Gastrocnemius medialis (tissue), 4 donors: ENCODE data around the gene PRKN. TPM values are rescaled to one million over a fixed set of nuclear protein-coding genes. Genes with fewer than 3 reads are reported as not detected.

ENCODE experiments used
- ATAC-seq, 2 donors: fragments of 150-250 bp; one replicate each; pipeline ENCODE4 v1.9.1; 2016
- DNase-seq, 2 donors: peaks; one replicate each; pipeline ENCODE4 v3.0.0-alpha.2; 2019
- H3K27ac ChIP-seq, 4 donors: fragments of 200-600 bp; sonication (generic); 1 replicate in 1 of 4; 2 replicates in 3 of 4; pipeline ENCODE4 v1.5.1; 2016 to 2018; ENCODE audit warnings: mild to moderate bottlenecking in 2 of 4, moderate library complexity in 1 of 4
- H3K27me3 ChIP-seq, 3 donors: fragments of 200-600 bp; sonication (generic) in 2 of 3; 1 replicate in 1 of 3; 2 replicates in 2 of 3; pipeline versions ENCODE4 v1.5.1 to v1.6.0; 2016 to 2019; ENCODE audit warnings: mild to moderate bottlenecking in 1 of 3, moderate library complexity in 1 of 3
- H3K36me3 ChIP-seq, 2 donors: fragments of 200-600 bp; sonication (generic) in 1 of 2; one replicate each; pipeline ENCODE4 v1.5.1; 2017 to 2018
- H3K4me1 ChIP-seq, 2 donors: fragments of 200-600 bp; sonication (generic) in 1 of 2; one replicate each; pipeline ENCODE4 v1.5.1; 2016 to 2017; ENCODE audit warnings: mild to moderate bottlenecking in 2 of 2
- H3K4me3 ChIP-seq, 4 donors: fragments of 200-600 bp; sonication (generic) in 3 of 4; 1 replicate in 1 of 4; 2 replicates in 3 of 4; pipeline ENCODE4 v1.5.1; 2016 to 2019; ENCODE audit warnings: mild to moderate bottlenecking in 2 of 4
- H3K9me3 ChIP-seq, 3 donors: fragments of 200-600 bp; sonication (generic) in 2 of 3; 1 replicate in 1 of 3; 2 replicates in 2 of 3; pipeline ENCODE4 v1.5.1; 2016 to 2019
- POLR2A ChIP-seq, 2 donors: fragments of 450-650 bp; IDR thresholded peaks; one replicate each; pipeline ENCODE4 v1.6.1; 2017; ENCODE audit warnings: antibody characterized with exemption in 2 of 2, mild to moderate bottlenecking in 2 of 2, moderate library complexity in 2 of 2
- in situ Hi-C, 4 donors: fragments of 200-750 bp; cut with MboI; loops; one replicate each; pipeline versions ENCODE4 v1.15.0 to v1.8.0; 2017; ENCODE audit warnings: low sequenced_read_pairs in 4 of 4
- intact Hi-C: fragments of 100-400 bp; cut with DNase I; formaldehyde crosslinking; loops from one replicate; pipeline ENCODE4 v1.15.1; 2023; ENCODE audit warnings: low total_unique reads
- total RNA-seq, 4 donors: library from RNA; depleted of rRNA; stranded (reverse); fragments of >200 nt; gene quantifications; one replicate each; pipeline versions ENCODE4 v1.1.0 to v1.2.3, GENCODE V29; 2016
- TF ChIP-seq, protein P1 (sequence below), 5 experiments: fragments of 450-650 bp in 3 of 5; fragments of 200-600 bp in 2 of 5; sonication (generic) in 2 of 5; IDR thresholded peaks in 4 of 5; conservative IDR thresholded peaks in 1 of 5; 1 replicate in 4 of 5; 2 replicates in 1 of 5; pipeline ENCODE4 v1.5.1; 2016 to 2019; ENCODE audit warnings: antibody characterized with exemption in 5 of 5, mild to moderate bottlenecking in 3 of 5, moderate library complexity in 3 of 5

Gene PRKN
- total RNA-seq, 4 donors from 2014 or later, result 8.4 to 21.6 (median 13.7) TPM

DNA sequence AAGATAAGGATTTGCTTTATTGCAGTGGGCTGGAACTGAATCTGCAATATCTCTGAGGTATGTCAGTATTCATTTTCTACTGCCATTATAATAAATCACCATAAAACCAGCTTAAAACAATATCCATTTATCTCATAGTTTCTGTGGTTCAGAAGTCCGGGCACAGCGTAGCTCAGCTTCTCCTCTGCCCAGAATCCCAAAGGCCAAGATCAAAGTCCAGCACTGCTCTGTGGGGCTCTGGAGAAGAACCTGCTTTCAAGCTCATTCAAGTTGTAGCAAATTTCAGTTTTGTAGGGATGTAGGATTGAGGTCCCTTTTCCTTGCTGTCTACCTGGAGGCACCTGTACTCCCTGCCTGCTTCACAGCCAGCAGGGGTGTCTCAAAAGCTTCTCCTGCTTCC is 1113.9 kb downstream of the PRKN start:
- Histone ChIP-seq H3K27ac (no peak overlapping the region), H3K27me3 (no peaks in the 10 kb centered on the region), H3K36me3 (no peaks in the 10 kb centered on the region), H3K4me1 (no peaks in the 10 kb centered on the region), H3K9me3 (no peaks in the 10 kb centered on the region), H3K4me3 (no peak overlapping the region)
- TF ChIP-seq, protein P1, sequence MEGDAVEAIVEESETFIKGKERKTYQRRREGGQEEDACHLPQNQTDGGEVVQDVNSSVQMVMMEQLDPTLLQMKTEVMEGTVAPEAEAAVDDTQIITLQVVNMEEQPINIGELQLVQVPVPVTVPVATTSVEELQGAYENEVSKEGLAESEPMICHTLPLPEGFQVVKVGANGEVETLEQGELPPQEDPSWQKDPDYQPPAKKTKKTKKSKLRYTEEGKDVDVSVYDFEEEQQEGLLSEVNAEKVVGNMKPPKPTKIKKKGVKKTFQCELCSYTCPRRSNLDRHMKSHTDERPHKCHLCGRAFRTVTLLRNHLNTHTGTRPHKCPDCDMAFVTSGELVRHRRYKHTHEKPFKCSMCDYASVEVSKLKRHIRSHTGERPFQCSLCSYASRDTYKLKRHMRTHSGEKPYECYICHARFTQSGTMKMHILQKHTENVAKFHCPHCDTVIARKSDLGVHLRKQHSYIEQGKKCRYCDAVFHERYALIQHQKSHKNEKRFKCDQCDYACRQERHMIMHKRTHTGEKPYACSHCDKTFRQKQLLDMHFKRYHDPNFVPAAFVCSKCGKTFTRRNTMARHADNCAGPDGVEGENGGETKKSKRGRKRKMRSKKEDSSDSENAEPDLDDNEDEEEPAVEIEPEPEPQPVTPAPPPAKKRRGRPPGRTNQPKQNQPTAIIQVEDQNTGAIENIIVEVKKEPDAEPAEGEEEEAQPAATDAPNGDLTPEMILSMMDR (IDR thresholded peaks at IDR 0.05 in 4 of 5, conservative IDR thresholded peaks at IDR 0.05 in 1 of 5), result no peak
- TF ChIP-seq POLR2A (IDR thresholded peaks at IDR 0.05), result no peak
- intact Hi-C loops, result no loop called here
- DNase-seq (no peak), ATAC-seq (no peak)
- in situ Hi-C loops, result no loop called here

DNA sequence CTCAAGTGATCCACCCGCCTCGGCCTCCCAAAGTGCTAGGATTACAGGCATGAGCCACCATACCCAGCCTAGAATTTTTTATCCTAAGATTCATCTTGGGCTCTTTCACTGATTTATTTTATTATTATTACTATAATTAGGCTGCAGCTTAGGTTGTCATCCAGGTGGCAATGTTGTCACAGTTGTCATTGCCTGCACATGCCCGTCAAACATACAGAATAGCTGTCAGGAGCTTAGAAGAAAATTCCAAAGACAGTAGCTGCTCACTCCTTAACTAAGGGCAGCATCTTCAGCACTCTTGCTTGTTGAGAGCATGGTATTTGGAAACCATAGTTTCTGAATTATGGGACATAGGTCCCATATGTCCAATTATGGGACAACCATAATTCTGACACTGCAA is 1118.8 kb downstream of the PRKN start:
- no peaks in the 10 kb centered on the region for H3K4me1 ChIP-seq
- no peaks in the 10 kb centered on the region for H3K9me3 ChIP-seq
- no peaks in the 10 kb centered on the region for H3K36me3 ChIP-seq
- no peak overlapping the region for H3K27ac ChIP-seq
- no peaks in the 10 kb centered on the region for H3K27me3 ChIP-seq
- TF ChIP-seq, protein P1 (IDR thresholded peaks at IDR 0.05 in 4 of 5, conservative IDR thresholded peaks at IDR 0.05 in 1 of 5), result no peak
- no peak for TF ChIP-seq POLR2A (IDR thresholded peaks at IDR 0.05)
- DNase-seq (no peak), ATAC-seq (no peak)
- intact Hi-C loops, result no loop called here
- H3K4me3 ChIP-seq, result no peak overlapping the region
- in situ Hi-C loops, result no loop called here

DNA sequence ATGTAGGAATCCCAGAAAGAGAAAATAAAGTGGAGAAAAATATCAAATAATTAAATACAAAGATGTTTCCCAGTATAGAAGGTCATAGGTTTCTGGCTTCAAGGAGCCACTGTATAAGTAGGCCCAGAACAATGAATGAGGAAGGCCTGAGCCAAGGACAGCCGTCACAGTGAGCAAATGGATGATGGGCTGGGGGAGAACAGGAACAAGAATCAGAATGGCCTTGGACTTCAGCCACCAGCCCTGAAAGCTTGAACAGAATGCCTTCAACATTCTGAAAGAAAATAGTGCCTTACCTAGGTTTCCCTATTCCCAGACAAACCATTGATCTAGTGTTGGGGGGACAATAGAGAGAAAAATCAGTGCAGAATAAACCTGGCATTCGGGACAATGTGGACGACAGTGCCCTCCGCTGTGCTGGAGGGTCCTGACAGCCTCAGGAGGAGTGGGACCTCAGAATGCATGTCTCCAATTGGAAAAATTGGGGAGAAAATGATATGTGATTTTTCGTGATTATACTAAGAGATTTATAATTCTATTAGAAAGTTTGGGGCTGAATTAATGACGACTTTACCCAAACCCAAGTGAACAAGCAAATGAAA is 1119.8 kb downstream of the PRKN start:
- Histone ChIP-seq H3K4me1 (no peaks in the 10 kb centered on the region), H3K9me3 (no peaks in the 10 kb centered on the region), H3K4me3 (no peak overlapping the region), H3K27me3 (no peaks in the 10 kb centered on the region), H3K36me3 (no peaks in the 10 kb centered on the region), H3K27ac (no peak overlapping the region)
- ATAC-seq, result no peak
- in situ Hi-C loops (no loop called here), intact Hi-C loops (no loop called here)
- DNase-seq, result no peak
- TF ChIP-seq, protein P1 (IDR thresholded peaks at IDR 0.05 in 4 of 5, conservative IDR thresholded peaks at IDR 0.05 in 1 of 5), result no peak
- no peak for TF ChIP-seq POLR2A (IDR thresholded peaks at IDR 0.05)

DNA sequence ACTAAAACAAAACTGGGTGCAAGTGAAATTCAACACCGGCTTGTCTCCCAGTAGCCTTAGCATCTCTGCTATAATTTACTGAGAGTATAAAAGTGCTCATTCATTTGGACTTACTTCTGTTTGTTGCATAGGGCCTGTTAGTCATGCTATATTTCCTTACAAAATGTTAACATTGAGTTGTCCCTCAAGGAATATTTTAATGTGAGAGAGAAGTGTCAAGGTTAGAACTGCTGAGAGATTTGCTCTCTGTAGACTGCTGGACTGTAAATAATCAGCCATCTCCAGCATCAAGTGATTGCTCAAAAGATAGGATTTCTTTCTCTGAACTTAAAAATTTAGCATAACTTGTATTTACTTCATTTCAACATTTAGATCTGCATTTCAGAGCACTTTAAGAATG is 1125.2 kb downstream of the PRKN start:
- Histone ChIP-seq H3K36me3 (no peaks in the 10 kb centered on the region), H3K4me3 (no peak overlapping the region), H3K27me3 (no peaks in the 10 kb centered on the region), H3K9me3 (no peaks in the 10 kb centered on the region), H3K4me1 (no peaks in the 10 kb centered on the region), H3K27ac (no peak overlapping the region)
- DNase-seq (no peak), ATAC-seq (no peak)
- TF ChIP-seq, protein P1 (IDR thresholded peaks at IDR 0.05 in 4 of 5, conservative IDR thresholded peaks at IDR 0.05 in 1 of 5), result no peak
- TF ChIP-seq POLR2A (IDR thresholded peaks at IDR 0.05), result no peak
- intact Hi-C loops (no loop called here), in situ Hi-C loops (no loop called here)

DNA sequence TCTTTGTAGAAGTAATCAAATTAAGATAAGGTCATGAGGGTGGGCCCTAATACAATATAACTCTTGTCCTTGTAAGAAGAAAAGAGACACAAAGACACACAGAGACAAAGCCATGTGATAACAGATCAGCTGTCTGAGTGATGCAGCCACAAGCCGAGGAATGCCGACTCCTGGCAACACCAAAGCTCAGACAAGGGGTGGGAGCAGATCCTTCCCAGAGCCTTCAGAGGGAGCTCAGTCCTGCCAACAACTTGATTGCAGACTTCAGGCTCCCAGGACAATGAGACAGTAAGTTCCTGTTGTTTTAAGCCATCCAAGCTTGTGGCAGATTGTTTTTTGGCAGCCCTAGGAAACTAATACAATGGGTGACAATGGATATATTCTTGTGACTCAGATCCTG is 1128.7 kb downstream of the PRKN start:
- in situ Hi-C loops, result no loop called here
- H3K27me3 ChIP-seq, result no peaks in the 10 kb centered on the region
- DNase-seq (no peak), ATAC-seq (no peak)
- TF ChIP-seq, protein P1 (IDR thresholded peaks at IDR 0.05 in 4 of 5, conservative IDR thresholded peaks at IDR 0.05 in 1 of 5), result no peak
- no peak for TF ChIP-seq POLR2A (IDR thresholded peaks at IDR 0.05)
- intact Hi-C loops, result no loop called here
- H3K36me3 ChIP-seq, result no peaks in the 10 kb centered on the region
- no peak overlapping the region for H3K4me3 ChIP-seq
- H3K4me1 ChIP-seq, result no peaks in the 10 kb centered on the region
- no peaks in the 10 kb centered on the region for H3K9me3 ChIP-seq
- no peak overlapping the region for H3K27ac ChIP-seq
